ENCODE measurements around the gene RSPO4.
"Not testable (repeated sequence)": the region's sequence is repeated elsewhere in the genome, so short reads cannot be mapped to it uniquely, and the experiment has no call there.

RSPO4 gene

GRCh38 chr20:1001911-1002681 is at the start of gene RSPO4:
TSS of gene RSPO4 (minus strand) at chr20:1002311. CDS start at chr20:1002164, 147 bp downstream.
- no peak for DNase-seq

DNA sequence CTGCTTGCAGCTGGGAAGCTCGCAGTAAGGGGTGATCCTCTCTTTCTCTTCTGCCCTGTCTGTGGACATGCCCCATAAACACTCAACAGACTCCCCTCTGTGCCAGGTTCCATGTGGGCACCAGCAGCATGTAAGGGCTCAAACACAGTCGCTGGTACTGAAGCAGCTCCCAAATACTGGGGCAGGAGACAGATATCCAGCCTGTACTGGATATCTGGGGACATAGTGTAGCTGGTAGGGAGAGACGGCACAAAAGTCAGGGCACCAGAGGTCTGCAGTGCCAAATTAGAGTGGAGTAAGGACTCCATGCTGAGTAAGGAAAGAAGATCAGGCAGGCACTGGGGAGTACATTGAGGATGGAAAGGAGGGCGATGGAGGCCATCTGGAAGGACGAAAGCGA is 48.3 kb upstream of the RSPO4 start:
- DNase-seq = no peak

- DNase-seq = no peak
Observed at GRCh38 chr20:1045860-1046418, 43.8 kb upstream of the RSPO4 start.

- DNase-seq = no peak
Observed at GRCh38 chr20:1041845-1042390, 39.8 kb upstream of the RSPO4 start.

DNA sequence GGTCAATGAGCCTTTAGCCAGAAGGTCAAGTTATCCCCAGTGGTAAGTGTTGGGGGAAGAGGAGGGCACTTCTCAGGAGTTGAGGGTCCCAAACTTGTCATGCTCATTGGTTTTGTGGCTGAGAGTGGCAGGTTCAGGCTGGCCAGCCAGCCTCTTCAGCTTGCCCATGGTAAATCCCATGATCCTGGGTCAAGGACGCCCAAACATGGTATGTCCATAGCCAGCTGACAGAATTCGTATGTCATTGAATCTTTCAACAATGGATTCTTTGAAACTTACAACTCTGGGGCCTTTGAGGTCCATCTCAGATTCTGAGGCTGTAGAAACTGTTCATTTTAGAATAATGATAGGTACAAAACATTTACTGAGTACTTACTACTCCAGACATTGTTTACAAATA is 36.1 kb upstream of the RSPO4 start:
- no peak for DNase-seq

DNA sequence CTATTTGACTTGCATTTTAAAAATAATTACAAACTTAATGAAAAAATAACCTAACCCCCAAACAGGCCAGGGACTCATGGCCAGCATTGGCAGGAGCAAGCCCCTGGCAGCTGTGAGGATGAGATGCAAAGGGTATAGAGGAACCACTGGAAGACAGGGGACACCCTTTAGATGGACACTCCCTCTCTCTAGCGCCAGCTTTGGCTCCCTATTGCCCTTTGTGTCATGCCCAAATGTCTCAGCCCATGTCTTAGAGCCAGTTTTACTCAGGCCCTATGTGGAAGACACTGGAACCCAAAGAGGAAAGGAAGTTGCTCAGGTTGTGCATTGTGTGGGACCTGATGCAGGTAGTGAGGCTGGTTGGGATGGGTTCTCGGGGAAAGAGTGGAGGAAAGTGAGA is 34.9 kb upstream of the RSPO4 start:
- DNase-seq = no peak

DNA sequence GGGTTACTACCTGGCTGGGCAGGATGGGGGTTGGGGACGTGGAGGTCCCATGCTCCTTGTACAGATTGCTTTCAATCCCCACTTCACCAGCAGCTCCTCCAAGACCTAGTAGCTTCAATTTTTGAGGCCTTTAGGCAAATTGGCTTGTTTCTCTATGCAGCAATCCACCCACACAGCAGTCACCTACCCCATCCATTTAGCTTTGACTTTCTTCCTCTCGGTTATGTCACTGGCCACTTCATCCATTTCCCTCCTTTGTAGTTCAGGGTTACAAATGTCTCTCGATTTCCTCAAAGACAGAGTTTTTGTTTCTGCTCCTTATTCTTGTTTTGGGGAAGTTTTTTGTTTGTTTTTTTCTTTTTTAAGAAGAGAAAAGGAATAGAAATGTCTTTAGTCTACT is 33.4 kb upstream of the RSPO4 start:
- no peak for DNase-seq

GRCh38 chr20:1034415-1034789 is 32.3 kb upstream of the RSPO4 start:
- no peak for DNase-seq

GRCh38 chr20:1033751-1034414 is 31.8 kb upstream of the RSPO4 start:
- DNase-seq = peak; percentile 62 to 65

- no peak for DNase-seq
Observed at GRCh38 chr20:1029980-1030379, 27.9 kb upstream of the RSPO4 start.

- not testable (repeated sequence) for DNase-seq
Observed at GRCh38 chr20:1026214-1026613, 24.1 kb upstream of the RSPO4 start.

- no peak for DNase-seq
Observed at GRCh38 chr20:1022871-1023270, 20.8 kb upstream of the RSPO4 start.

DNA sequence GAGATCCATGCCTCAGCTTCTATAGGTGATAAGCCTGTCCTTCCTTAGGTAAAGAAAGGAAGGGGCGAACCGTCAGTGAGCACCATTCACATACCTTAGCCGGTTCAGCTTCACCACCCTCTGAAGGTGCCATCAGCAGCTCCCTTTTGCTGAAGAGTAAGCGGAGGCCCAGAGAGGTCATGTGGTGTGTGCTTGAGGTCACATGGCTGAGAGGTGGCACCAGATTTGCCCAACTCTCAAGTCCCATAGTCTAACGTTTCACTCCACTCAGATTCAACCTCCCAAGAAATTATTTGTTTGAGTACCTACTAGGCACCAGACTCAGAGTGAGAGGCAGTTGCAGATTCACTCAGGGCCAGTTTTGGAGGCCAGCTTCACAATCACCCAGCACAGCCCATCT is 18.5 kb upstream of the RSPO4 start:
- no peak for DNase-seq

GRCh38 chr20:1019344-1019743 is 17.2 kb upstream of the RSPO4 start:
- DNase-seq = no peak

- no peak for DNase-seq
Observed at GRCh38 chr20:1017677-1018076, 15.6 kb upstream of the RSPO4 start.

DNA sequence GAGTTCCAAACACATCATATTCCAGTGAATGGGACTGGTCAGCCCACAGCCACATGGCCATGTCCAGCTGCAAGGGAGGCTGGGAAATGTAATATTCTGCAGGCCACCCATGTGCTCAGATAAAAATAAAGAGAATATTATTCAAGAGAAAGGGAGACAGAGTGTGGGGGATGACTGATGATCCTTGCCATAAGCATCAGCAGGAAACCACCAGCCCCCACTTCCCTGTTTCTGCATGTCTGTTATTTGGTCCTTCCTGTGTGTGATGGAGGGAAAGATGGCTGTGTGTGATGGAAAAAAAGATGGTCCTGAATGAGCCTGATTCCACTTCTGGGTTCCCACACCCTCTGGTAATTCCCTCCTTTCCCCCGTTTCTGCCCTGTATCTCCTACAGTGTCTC is 13.1 kb upstream of the RSPO4 start:
- no peak for DNase-seq

DNA sequence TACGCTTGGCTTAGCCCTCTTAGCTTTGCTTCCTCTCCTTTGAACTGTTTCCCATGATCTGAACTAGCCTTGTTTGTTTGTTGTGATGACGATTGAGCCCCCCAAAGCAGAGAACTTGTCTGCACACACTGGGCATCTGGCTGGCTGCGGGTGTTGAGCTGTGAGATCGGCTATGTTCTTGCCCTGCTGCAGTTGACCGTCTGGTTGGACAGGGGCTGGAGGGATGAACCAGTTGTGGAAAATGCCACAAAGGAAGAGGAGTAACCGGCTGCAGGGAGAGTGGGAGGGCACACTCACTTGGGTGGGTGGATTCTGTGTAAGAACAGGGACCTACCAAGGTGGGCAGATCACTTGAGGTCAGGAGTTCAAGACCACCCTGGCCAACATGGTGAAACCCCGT is 12.4 kb upstream of the RSPO4 start:
- DNase-seq = no peak

GRCh38 chr20:1013566-1014340 is 11.6 kb upstream of the RSPO4 start:
- no peak for DNase-seq

DNA sequence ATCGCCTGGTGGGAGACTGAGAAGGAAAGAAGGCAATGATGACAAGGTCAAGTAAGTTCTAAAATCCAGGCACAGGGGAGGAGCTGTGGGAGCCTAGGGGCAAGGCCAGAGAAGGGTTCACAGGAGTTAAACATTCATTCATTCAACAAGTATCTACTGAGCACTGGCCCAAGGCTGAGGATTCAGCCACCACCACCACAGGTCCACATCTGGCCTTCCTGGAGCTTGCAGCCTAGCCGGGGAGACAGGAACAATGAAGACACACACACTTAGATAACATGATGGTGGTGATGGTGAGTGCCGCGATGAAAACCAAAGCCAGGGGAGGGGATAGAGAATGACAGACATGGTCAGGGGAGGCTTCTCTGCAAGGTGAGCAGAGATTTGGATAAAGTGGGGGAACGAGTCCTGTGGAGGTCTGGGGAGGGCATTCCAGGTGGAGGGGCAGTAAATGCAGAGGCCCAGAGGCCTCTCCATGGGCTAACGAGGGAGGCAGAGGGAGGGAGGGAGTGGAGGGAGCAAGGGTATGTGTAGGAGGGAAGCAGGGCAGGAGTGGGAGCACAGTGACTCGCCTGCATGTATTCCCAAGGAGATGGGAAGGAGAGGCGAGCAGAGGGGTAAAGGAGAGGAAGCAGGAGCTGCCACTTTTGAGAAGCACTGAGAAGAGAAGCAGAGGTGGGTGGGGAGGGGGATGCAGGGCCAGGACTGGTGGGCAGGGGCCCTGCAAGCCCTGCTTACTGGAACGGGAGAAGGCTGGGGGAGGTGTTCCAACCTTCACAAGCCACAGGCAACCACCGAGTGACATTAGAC is 10.5 kb upstream of the RSPO4 start:
- DNase-seq = no peak

DNA sequence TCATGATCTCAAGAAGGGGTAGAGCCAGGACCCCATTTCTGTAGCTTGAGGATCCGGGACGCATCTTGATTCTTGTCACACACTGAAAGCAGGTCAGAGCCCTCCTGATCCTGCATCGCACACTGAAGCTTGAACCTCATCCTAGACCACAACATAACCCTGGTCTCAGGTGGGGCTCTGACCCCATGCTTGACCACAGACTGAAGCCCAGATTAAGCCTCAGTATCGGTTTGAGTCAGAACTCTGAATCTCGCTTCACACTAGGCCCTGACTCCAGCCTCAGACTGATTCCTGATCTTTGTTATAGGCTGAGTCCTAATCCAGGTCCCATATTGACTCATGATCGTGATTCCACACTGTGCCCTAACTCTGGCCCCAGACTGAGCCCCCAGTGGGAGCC is 8.5 kb upstream of the RSPO4 start:
- DNase-seq = no peak

GRCh38 chr20:1005452-1006027 is 3.4 kb upstream of the RSPO4 start:
- DNase-seq = peak in 1 of 2 experiments; percentile 5

All from AML-193 (cell line).